ENCODE data around the gene LKAAEAR1. TPM values are rescaled to one million over a fixed set of nuclear protein-coding genes. Genes with fewer than 3 reads are reported as not detected.

The LKAAEAR1 gene
- total RNA-seq, 2 donors from 2014 or later, result not detected

DNA sequence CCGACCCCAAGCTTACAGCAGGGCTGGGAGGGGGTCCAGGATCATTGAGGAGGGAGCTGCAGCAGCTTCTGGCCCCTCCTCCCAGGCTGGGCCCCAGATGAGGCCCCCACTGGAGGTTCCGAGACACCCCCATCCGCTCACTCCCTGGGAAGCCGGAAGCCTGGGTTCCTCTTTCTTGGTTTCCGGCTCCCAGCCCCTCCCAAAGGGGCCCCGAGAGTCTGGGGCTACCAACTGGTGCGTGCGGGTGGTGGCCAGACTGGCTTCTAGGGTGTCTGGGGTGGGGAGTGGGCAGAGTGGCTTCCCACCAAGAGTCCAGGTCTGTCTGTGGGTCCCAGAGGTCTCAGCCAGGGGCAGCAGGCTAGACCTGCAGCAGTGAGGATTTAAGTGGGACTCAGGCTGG, 7.1 kb downstream of the LKAAEAR1 start:
- TF ChIP-seq, protein P1, sequence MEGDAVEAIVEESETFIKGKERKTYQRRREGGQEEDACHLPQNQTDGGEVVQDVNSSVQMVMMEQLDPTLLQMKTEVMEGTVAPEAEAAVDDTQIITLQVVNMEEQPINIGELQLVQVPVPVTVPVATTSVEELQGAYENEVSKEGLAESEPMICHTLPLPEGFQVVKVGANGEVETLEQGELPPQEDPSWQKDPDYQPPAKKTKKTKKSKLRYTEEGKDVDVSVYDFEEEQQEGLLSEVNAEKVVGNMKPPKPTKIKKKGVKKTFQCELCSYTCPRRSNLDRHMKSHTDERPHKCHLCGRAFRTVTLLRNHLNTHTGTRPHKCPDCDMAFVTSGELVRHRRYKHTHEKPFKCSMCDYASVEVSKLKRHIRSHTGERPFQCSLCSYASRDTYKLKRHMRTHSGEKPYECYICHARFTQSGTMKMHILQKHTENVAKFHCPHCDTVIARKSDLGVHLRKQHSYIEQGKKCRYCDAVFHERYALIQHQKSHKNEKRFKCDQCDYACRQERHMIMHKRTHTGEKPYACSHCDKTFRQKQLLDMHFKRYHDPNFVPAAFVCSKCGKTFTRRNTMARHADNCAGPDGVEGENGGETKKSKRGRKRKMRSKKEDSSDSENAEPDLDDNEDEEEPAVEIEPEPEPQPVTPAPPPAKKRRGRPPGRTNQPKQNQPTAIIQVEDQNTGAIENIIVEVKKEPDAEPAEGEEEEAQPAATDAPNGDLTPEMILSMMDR (IDR thresholded peaks at IDR 0.05), result no peak
- peak overlapping the region in 1 of 2 donors; percentile 15 for H3K9ac ChIP-seq (ENCODE audit: low read depth in 2 of 2, low read length in 2 of 2)
- peak overlapping the region; percentile 59 for H3K4me3 ChIP-seq
- intact Hi-C loops (cut with DNase I), result no loop called here
- no peaks in the 10 kb centered on the region for H3K9me3 ChIP-seq
- no peaks in the 10 kb centered on the region for H3K27me3 ChIP-seq
- H3K36me3 ChIP-seq, result no peaks in the 10 kb centered on the region
- H3K4me1 ChIP-seq, result no peaks in the 10 kb centered on the region
- peak; percentile 50 for DNase-seq
- peak overlapping the region; percentile 78 for H3K27ac ChIP-seq

DNA sequence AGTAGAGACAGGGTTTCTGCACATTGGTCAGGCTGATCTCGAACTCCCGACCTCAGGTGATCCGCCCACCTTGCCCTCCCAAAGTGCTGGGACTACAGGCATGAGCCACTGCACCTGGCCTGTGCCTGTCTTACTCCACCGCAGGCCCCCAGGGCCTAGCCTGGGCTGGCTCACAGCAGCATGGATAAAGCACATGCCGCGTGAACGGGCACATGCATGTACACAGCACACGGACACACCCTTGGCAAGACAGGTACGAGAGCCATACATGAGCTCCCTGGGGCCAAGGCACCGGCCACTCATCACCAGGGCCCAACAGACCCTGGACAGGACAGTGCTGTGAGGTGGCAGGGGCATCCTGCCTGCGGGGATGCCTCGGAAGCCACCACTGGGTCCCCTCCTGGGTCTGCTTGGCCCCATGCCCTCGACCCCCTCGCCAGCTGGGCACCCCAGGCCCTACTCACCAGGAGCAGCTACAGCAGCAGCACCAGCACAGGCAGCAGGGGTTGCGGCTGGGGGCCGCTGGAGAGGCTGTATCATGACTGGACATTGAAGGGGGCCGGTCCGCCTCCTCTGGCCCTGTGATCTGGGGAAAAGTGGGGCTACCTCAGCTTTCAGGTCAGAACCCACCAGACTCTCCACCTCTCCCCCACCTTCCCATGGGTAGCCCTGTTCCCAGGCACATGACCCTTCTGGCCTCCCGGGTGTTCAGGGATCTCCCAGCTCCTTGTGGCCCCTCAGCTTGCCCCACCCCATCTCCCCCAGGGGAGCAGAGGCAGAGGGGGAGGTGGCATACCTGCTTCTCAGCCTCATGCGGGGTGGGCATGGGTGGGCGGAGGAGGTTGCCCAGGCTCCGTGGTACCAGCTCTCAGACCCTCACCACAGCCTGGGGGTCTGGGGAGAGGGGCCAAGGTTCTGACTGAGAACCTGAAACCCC, 7.9 kb downstream of the LKAAEAR1 start:
- Histone ChIP-seq H3K36me3 (no peaks in the 10 kb centered on the region), H3K27ac (peak overlapping the region; percentile 78), H3K9me3 (no peaks in the 10 kb centered on the region), H3K27me3 (no peaks in the 10 kb centered on the region), H3K9ac (ENCODE audit: low read depth in 2 of 2, low read length in 2 of 2) (no peak overlapping the region), H3K4me1 (no peaks in the 10 kb centered on the region), H3K4me3 (peak overlapping the region; percentile 59)
- TF ChIP-seq, protein P1 (IDR thresholded peaks at IDR 0.05), result no peak
- intact Hi-C loops (cut with DNase I), result no loop called here
- DNase-seq, result no peak

DNA sequence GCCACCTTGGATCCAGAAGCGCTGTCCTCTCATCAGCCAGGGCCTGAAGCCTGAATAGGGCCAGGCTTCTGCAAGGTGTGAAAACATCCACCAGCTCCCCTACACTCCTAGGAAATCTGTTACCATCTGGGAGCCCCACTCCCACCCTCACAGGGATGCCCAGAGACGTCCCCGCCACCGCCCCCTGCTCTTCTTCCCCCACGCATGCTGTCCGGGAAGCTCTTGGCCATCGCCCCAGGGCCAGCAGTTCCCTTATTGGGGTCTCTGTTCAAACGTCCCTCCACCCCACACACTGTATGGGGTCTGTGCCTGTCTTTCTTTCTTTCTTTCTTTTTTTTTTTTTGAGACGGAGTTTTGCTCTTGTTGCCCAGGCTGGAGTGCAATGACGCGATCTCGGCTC, 8.6 kb downstream of the LKAAEAR1 start:
- H3K9ac ChIP-seq (ENCODE audit: low read depth in 2 of 2, low read length in 2 of 2), result no peak overlapping the region
- TF ChIP-seq, protein P1 (IDR thresholded peaks at IDR 0.05), result no peak
- H3K27ac ChIP-seq, result no peak overlapping the region
- H3K9me3 ChIP-seq, result no peaks in the 10 kb centered on the region
- no peak overlapping the region for H3K4me3 ChIP-seq
- H3K4me1 ChIP-seq, result no peaks in the 10 kb centered on the region
- DNase-seq, result no peak
- intact Hi-C loops (cut with DNase I), result no loop called here
- H3K27me3 ChIP-seq, result no peaks in the 10 kb centered on the region
- no peaks in the 10 kb centered on the region for H3K36me3 ChIP-seq

GRCh38 chr20:64074963-64075362, 9.2 kb downstream of the LKAAEAR1 start:
- Histone ChIP-seq H3K27ac (no peak overlapping the region), H3K9ac (ENCODE audit: low read depth in 2 of 2, low read length in 2 of 2) (no peak overlapping the region), H3K4me3 (no peak overlapping the region), H3K27me3 (no peaks in the 10 kb centered on the region), H3K9me3 (no peaks in the 10 kb centered on the region), H3K4me1 (no peaks in the 10 kb centered on the region), H3K36me3 (no peaks in the 10 kb centered on the region)
- intact Hi-C loops (cut with DNase I), result no loop called here
- DNase-seq, result no peak
- TF ChIP-seq, protein P1 (IDR thresholded peaks at IDR 0.05), result no peak

DNA sequence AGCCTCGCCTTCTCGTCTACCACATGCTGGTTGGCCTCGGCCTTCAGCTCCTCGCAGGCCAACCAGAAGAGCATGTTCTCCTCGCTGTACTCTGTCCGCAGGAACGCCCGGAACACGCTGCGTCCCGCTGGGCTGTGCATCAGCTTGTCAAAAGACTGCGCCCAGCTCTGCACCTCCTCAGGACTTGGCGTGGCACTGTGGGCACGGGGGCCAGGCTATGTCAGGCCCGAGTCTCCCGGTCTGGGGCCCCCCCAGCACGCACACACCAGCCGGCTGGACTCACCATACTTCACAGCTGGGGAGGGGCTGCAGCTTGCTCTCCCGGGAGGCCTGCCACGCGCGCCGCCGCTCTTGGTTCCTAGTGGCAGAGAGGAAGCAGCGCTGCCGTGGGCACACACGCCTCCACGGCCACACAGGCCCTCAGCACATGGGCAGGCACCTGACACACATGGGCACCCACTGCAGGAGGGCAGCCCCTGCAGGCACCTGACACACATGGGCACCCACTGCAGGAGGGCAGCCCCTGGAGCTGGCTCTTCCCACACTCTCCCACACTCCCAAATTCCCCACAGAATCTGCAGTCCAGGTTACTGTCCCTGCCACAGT, 9.9 kb downstream of the LKAAEAR1 start:
- Histone ChIP-seq H3K9me3 (no peaks in the 10 kb centered on the region), H3K4me3 (no peak overlapping the region), H3K27me3 (no peaks in the 10 kb centered on the region), H3K4me1 (no peaks in the 10 kb centered on the region), H3K27ac (no peak overlapping the region), H3K36me3 (no peaks in the 10 kb centered on the region), H3K9ac (ENCODE audit: low read depth in 2 of 2, low read length in 2 of 2) (no peak overlapping the region)
- no peak for DNase-seq
- intact Hi-C loops (cut with DNase I), result no loop called here
- TF ChIP-seq, protein P1 (IDR thresholded peaks at IDR 0.05), result no peak

All from colonic mucosa (tissue), 4 donors.